Stimulated activated naive CD8-positive, alpha-beta T cell treated with anti-CD3 and anti-CD28 coated beads, Interleukin-15, amount 100 ng/mL, for 72 hours (primary cell): ENCODE measurements around the gene NAV2.

Source experiments
- ATAC-seq: fragments of 150-1000 bp; cut with Tn5 transposase; 2 replicates; pipeline ENCODE4 v1.10.0; 2021; ENCODE audit warnings: mild to moderate bottlenecking, moderate library complexity
- DNase-seq, 2 donors: peaks; one replicate each; pipeline ENCODE4 v3.0.0; 2021 to 2022
- H3K27ac Mint-ChIP-seq, 2 donors: one replicate each; pipeline ENCODE4 v1.8.0; 2022; ENCODE audit warnings: mild to moderate bottlenecking in 2 of 2, mixed read lengths in 2 of 2, moderate library complexity in 2 of 2
- H3K27me3 Mint-ChIP-seq: one replicate; pipeline ENCODE4 v1.8.0; 2022; ENCODE audit warnings: mixed read lengths
- H3K4me1 Mint-ChIP-seq: one replicate; pipeline ENCODE4 v1.8.0; 2022; ENCODE audit warnings: mild to moderate bottlenecking, mixed read lengths
- H3K4me3 Mint-ChIP-seq, 2 donors: one replicate each; pipeline ENCODE4 v1.8.0; 2022; ENCODE audit warnings: mild to moderate bottlenecking in 2 of 2, mixed read lengths in 2 of 2, moderate library complexity in 1 of 2
- H3K9me3 Mint-ChIP-seq, 2 donors: one replicate each; pipeline ENCODE4 v1.8.0; 2022; ENCODE audit warnings: mixed read lengths in 2 of 2

Gene NAV2

GRCh38 chr11:19936461-19936860 lies 223.8 kb downstream of the NAV2 start:
- no peak for DNase-seq

DNA sequence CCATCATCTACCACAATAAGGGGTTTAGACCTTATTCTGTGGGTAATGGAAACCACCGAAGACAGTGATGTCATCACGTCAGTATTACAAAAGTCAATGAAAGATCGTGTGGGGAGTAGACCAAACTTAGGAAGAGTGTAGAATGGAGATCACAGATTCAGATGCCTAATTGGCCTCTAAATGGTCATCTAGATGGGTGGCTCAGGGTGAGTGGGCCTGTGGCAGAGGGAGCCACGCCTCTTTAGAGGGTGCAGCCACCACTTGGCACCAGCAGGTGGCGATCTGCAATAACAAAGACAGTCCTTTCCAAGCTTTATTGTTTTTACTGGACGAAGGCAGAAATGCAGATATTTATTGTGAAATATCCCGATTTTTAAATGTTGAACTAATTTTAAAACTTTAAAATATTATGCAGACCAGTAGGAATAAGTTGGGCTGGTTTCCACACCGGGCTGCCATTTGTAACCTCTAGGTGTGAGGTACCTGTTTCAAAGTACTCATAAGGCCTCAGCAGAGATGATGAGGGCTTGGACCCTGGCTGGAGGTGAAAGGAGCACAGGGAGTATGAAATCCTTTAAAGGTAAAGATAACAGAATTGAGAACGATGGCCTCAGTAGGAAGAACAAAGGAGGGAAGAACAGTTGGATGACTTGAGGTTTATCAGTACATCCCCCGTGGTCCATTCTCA lies 225.7 kb downstream of the NAV2 start:
- Mint-ChIP-seq H3K27me3 (no peaks in the 10 kb centered on the region), H3K9me3 (no peaks in the 10 kb centered on the region), H3K4me1 (no peaks in the 10 kb centered on the region), H3K4me3 (no peak overlapping the region), H3K27ac (no peak overlapping the region)
- DNase-seq: peak in 1 of 2 donors; percentile 51
- peak; percentile 68 for ATAC-seq

More at GRCh38 chr11:19936461-19936860, 223.8 kb downstream of the NAV2 start:
- Mint-ChIP-seq H3K27me3 (no peaks in the 10 kb centered on the region), H3K4me3 (no peak overlapping the region), H3K27ac (peak overlapping the region in 1 of 2 donors; percentile 69), H3K9me3 (no peaks in the 10 kb centered on the region), H3K4me1 (no peaks in the 10 kb centered on the region)
- ATAC-seq: no peak

DNA sequence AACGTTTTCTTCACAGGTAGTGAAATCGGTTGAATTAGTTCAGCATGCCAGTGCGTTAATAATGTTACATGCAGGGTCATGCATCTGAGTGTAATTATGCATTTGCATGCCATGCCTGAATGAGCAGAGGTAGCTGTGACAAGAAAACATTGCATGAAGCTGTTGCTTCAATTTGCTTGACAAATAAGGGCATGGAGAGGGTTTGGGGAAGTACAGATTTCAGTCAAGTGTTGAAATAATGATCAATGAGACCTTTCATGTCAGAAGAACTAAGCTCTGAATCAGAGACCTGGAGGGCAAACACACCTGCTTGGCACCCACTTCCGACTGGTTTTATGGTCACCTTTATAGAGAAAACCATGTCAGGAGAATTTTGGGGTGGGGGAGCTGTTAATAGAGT lies 226.2 kb downstream of the NAV2 start:
- no peaks in the 10 kb centered on the region for H3K9me3 Mint-ChIP-seq
- no peak overlapping the region for H3K4me3 Mint-ChIP-seq
- ATAC-seq (no peak), DNase-seq (no peak)
- H3K27me3 Mint-ChIP-seq: no peaks in the 10 kb centered on the region
- no peaks in the 10 kb centered on the region for H3K4me1 Mint-ChIP-seq
- no peak overlapping the region for H3K27ac Mint-ChIP-seq

GRCh38 chr11:19939415-19939929 lies 226.8 kb downstream of the NAV2 start:
- H3K27ac Mint-ChIP-seq: no peak overlapping the region
- DNase-seq: no peak
- ATAC-seq: peak; percentile 35
- H3K27me3 Mint-ChIP-seq: peaks cover 5% of the 10 kb centered on the region
- no peaks in the 10 kb centered on the region for H3K4me1 Mint-ChIP-seq
- no peaks in the 10 kb centered on the region for H3K9me3 Mint-ChIP-seq
- no peak overlapping the region for H3K4me3 Mint-ChIP-seq

DNA sequence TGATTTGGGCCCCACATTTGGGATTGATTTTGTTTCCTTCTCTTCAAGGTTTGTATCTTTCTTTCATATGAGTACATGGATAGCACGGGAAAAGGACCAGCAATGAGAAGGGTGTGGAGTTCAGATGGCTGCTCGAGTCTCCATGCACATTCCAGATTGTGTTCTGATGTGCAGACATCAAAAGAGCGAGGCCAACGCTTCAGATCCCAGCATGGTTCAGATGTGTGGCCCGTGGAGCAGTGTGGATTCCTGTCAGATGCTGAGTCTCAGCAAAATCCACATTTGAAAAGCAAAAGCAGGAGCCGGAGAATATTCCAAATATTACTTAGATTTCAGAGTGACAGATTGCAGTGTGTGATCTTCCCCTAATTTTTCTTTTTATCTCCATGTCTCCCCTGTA lies 228.2 kb downstream of the NAV2 start:
- DNase-seq: no peak
- no peak overlapping the region for H3K27ac Mint-ChIP-seq
- H3K27me3 Mint-ChIP-seq: peaks cover 17% of the 10 kb centered on the region
- H3K9me3 Mint-ChIP-seq: no peaks in the 10 kb centered on the region
- H3K4me3 Mint-ChIP-seq: no peak overlapping the region
- no peaks in the 10 kb centered on the region for H3K4me1 Mint-ChIP-seq
- no peak for ATAC-seq

GRCh38 chr11:19946681-19947080 lies 234.0 kb downstream of the NAV2 start:
- H3K9me3 Mint-ChIP-seq: no peaks in the 10 kb centered on the region
- ATAC-seq (no peak), DNase-seq (no peak)
- H3K27me3 Mint-ChIP-seq: peaks cover 45% of the 10 kb centered on the region
- H3K4me3 Mint-ChIP-seq: no peak overlapping the region
- peaks cover 8% of the 10 kb centered on the region for H3K4me1 Mint-ChIP-seq
- no peak overlapping the region for H3K27ac Mint-ChIP-seq

GRCh38 chr11:19947537-19948114 lies 235.0 kb downstream of the NAV2 start:
- no peak overlapping the region for H3K27ac Mint-ChIP-seq
- peaks cover 45% of the 10 kb centered on the region for H3K27me3 Mint-ChIP-seq
- no peak for ATAC-seq
- H3K4me1 Mint-ChIP-seq: peaks cover 13% of the 10 kb centered on the region
- H3K9me3 Mint-ChIP-seq: no peaks in the 10 kb centered on the region
- no peak overlapping the region for H3K4me3 Mint-ChIP-seq
- no peak for DNase-seq

DNA sequence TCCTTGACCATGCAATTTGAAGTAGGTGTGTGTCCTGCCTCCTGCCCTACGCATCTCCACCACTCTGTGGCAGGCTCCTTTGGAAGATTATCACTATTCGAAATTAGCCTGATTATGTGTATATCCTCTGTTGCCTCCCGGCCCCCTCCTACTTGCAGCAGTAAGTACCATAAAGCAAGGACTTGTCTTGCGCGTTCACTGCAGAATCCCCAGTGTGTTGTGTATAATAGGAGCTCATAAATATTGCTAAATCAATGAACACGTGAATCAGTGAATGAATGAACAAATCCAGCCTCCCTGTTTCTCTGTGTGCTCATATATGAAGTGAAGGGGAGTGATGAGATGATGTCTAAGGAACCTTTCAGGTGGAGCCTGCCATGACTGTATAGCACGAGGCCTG lies 237.0 kb downstream of the NAV2 start:
- Mint-ChIP-seq H3K9me3 (no peaks in the 10 kb centered on the region), H3K27me3 (peaks cover 50% of the 10 kb centered on the region), H3K27ac (no peak overlapping the region), H3K4me1 (peaks cover 26% of the 10 kb centered on the region), H3K4me3 (no peak overlapping the region)
- DNase-seq (no peak), ATAC-seq (no peak)

GRCh38 chr11:19951558-19952115 lies 239.0 kb downstream of the NAV2 start:
- H3K9me3 Mint-ChIP-seq: no peaks in the 10 kb centered on the region
- peaks cover 48% of the 10 kb centered on the region for H3K27me3 Mint-ChIP-seq
- peaks cover 26% of the 10 kb centered on the region for H3K4me1 Mint-ChIP-seq
- H3K4me3 Mint-ChIP-seq: peak overlapping the region; percentile 56 to 57
- DNase-seq (peak in 1 of 2 donors; percentile 26), ATAC-seq (peak; percentile 67)
- peak overlapping the region; percentile 19 to 65 for H3K27ac Mint-ChIP-seq

GRCh38 chr11:19952116-19952605 lies 239.5 kb downstream of the NAV2 start:
- no peak for DNase-seq
- H3K27me3 Mint-ChIP-seq: peaks cover 48% of the 10 kb centered on the region
- H3K4me1 Mint-ChIP-seq: peaks cover 26% of the 10 kb centered on the region
- H3K9me3 Mint-ChIP-seq: no peaks in the 10 kb centered on the region
- H3K27ac Mint-ChIP-seq: peak overlapping the region in 1 of 2 donors; percentile 19
- peak; percentile 9 for ATAC-seq
- peak overlapping the region in 1 of 2 donors; percentile 56 for H3K4me3 Mint-ChIP-seq

- no peak for DNase-seq
- ATAC-seq: no peak
- Mint-ChIP-seq H3K27ac (no peak overlapping the region), H3K27me3 (peaks cover 50% of the 10 kb centered on the region), H3K4me3 (no peak overlapping the region), H3K4me1 (peaks cover 26% of the 10 kb centered on the region), H3K9me3 (no peaks in the 10 kb centered on the region)
These were observed 240.3 kb downstream of the NAV2 start for GRCh38 chr11:19952911-19953310.

GRCh38 chr11:19953336-19953735 lies 240.7 kb downstream of the NAV2 start:
- Mint-ChIP-seq H3K9me3 (no peaks in the 10 kb centered on the region), H3K27me3 (peaks cover 55% of the 10 kb centered on the region), H3K4me3 (no peak overlapping the region), H3K4me1 (peaks cover 26% of the 10 kb centered on the region), H3K27ac (peak overlapping the region in 1 of 2 donors; percentile 9)
- DNase-seq (no peak), ATAC-seq (peak; percentile 51)

DNA sequence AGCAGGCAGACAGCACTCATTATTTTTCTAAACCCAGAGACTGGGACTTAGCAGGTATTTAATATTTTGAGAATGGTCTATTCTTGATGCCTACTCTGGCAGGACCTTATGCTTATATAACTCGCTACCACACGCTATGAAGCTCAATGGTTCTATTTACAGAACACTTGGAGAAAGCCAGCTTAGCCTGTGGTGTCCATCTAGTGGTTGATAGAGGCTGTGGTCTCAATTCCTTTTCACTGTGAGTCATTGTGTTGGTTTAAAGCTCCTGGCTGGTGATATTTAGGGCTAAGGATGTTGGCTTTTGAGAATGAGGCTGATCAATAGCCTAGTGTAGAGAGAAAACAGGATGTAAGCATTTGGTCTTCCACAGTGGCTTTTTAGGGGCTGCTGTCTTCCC lies 241.3 kb downstream of the NAV2 start:
- Mint-ChIP-seq H3K4me3 (no peak overlapping the region), H3K27me3 (peaks cover 56% of the 10 kb centered on the region), H3K4me1 (peaks cover 29% of the 10 kb centered on the region), H3K9me3 (no peaks in the 10 kb centered on the region), H3K27ac (no peak overlapping the region)
- ATAC-seq (no peak), DNase-seq (no peak)

DNA sequence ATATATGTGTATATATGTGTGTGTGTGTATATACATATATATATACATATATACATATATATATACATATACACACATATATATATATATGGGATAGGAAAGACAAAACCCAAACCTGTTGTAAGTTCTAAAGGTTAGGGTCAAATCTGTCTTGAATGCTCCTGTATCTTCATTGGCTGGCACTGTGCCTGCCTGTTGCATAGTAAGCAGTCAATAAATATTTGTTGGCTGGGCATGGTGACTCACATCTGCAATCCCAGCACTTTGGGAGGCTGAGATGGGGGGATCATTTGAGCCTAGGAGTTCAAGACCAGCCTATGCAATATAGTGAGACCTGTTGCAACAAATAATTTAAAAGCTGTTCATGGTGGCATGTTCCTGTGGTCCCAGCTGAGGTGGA lies 242.3 kb downstream of the NAV2 start:
- peaks cover 49% of the 10 kb centered on the region for H3K27me3 Mint-ChIP-seq
- DNase-seq: no peak
- no peak for ATAC-seq
- peak overlapping the region in 1 of 2 donors; percentile 27 for H3K27ac Mint-ChIP-seq
- no peaks in the 10 kb centered on the region for H3K9me3 Mint-ChIP-seq
- H3K4me3 Mint-ChIP-seq: no peak overlapping the region
- H3K4me1 Mint-ChIP-seq: peaks cover 35% of the 10 kb centered on the region

GRCh38 chr11:19955660-19956059 lies 243.0 kb downstream of the NAV2 start:
- no peak for ATAC-seq
- no peak overlapping the region for H3K27ac Mint-ChIP-seq

DNA sequence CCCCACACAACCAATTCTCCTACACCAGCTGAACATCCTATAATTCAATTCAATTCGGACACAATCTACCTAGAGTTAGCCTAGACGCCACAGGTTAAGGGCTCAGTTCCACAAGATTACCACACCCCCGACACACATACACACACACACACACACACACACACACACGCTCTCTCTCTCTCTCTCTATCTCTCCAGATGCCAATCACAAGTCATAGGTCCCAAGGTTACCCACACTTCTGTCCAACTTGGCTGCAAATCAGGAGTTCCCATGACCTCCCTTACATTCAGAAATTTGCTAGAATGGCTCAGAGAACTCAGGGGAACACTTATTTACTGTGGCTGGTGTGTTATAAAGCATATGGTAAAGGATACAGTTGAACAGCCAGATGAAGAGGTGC lies 243.6 kb downstream of the NAV2 start:
- Mint-ChIP-seq H3K9me3 (no peaks in the 10 kb centered on the region), H3K27me3 (peaks cover 52% of the 10 kb centered on the region), H3K4me1 (peaks cover 31% of the 10 kb centered on the region), H3K27ac (no peak overlapping the region), H3K4me3 (no peak overlapping the region)
- no peak for ATAC-seq
- DNase-seq: no peak

More at GRCh38 chr11:19955660-19956059, 243.0 kb downstream of the NAV2 start:
- no peaks in the 10 kb centered on the region for H3K9me3 Mint-ChIP-seq
- H3K4me1 Mint-ChIP-seq: peaks cover 35% of the 10 kb centered on the region
- no peak for DNase-seq
- no peak overlapping the region for H3K4me3 Mint-ChIP-seq
- H3K27me3 Mint-ChIP-seq: peaks cover 48% of the 10 kb centered on the region
